SK-N-MC (cell line): ENCODE results near the gene PDE4D.

ENCODE experiments used
- DNase-seq: peaks from one replicate; pipeline ENCODE4 v3.0.0-alpha.2; 2011; ENCODE audit warnings: low read depth, low spot score
- H3K27ac ChIP-seq: fragments of 200-600 bp; sonication (generic); 2 replicates; pipeline ENCODE4 v1.5.1; 2016; ENCODE audit warnings: mixed run types
- H3K36me3 ChIP-seq: fragments of 200-600 bp; sonication (generic); 2 replicates; pipeline ENCODE4 v1.6.1; 2017; ENCODE audit warnings: antibody characterized with exemption, low read length, mixed read lengths; ENCODE audit not compliant: insufficient read depth
- H3K4me3 ChIP-seq: fragments of 200-600 bp; sonication (generic); 2 replicates; pipeline ENCODE4 v1.5.1; 2016
- H3K9ac ChIP-seq: fragments of 200-600 bp; sonication (generic); 2 replicates; pipeline ENCODE4 v1.8.0; 2017; ENCODE audit warnings: mixed run types, mixed read lengths; ENCODE audit not compliant: insufficient read length
- H3K9me3 ChIP-seq: fragments of 200-600 bp; sonication (generic); 2 replicates; pipeline ENCODE4 v1.6.1; 2017; ENCODE audit warnings: low read depth, mild to moderate bottlenecking, antibody characterized with exemption, low read length, moderate library complexity, mixed read lengths
- EZH2 ChIP-seq: fragments of 200-600 bp; sonication (generic); IDR thresholded peaks from one replicate; pipeline ENCODE4 v1.6.1; 2017; ENCODE audit warnings: antibody characterized with exemption
- FOXP2 ChIP-seq: optimal IDR thresholded peaks from 2 replicates; pipeline ENCODE3; 2011; ENCODE audit warnings: mild to moderate bottlenecking, moderate library complexity; ENCODE audit not compliant: insufficient read depth; ENCODE audit errors: extremely low read length, control extremely low read depth
- POLR2AphosphoS5 ChIP-seq: IDR thresholded peaks from 2 replicates; pipeline ENCODE4 v1.6.1; 2012; ENCODE audit warnings: mild to moderate bottlenecking, low read depth, low read length, borderline replicate concordance

The PDE4D gene

DNA sequence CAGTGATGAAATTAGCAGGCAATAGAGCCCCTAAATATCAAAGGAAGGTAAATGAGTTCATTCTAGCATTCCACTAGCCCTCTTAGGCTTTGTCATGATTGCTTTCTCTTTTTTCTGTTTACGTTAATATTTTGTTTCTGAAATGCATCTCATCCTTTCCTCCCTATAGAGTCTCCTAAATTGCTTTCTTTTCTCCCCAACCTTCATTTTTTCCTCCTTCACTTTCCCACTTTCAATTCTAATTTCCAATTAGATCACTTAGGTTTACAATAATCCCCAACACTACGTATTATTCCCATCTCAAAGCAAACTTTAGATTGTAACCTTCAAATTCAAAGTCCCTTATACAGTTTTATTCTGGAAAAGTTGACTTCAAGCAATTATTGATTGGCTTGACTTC lies 751.4 kb downstream of the PDE4D start:
- no peaks in the 10 kb centered on the region; the same call in 1 of the 2 replicates for H3K36me3 ChIP-seq
- no peaks in the 10 kb centered on the region for H3K9me3 ChIP-seq
- TF ChIP-seq EZH2 (no peak), FOXP2 (no peak), POLR2AphosphoS5 (no peak)
- DNase-seq, result no peak
- H3K27ac ChIP-seq, result no peak overlapping the region
- no peak overlapping the region for H3K4me3 ChIP-seq
- H3K9ac ChIP-seq, result no peak overlapping the region

DNA sequence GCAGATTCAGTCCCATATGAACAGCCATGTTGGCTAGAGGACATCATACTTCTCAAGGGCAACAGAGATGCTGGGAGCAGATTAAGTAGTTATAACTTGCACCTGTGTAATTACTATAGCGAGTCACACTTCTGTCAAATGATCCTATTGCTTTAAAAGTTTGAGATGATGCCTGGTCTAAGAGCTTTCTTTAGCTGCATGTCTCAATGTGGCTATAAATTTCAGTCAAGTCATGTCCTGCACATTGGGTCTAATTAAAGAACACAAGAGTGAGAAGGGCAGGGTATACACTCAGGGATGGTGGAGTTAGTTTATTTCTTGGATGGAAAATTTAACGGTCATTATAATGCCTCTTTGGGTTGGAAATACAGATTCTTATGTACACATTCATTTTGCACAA lies 753.4 kb downstream of the PDE4D start:
- DNase-seq, result no peak
- H3K36me3 ChIP-seq, result no peaks in the 10 kb centered on the region
- H3K9me3 ChIP-seq, result no peaks in the 10 kb centered on the region
- H3K27ac ChIP-seq, result no peak overlapping the region
- no peak overlapping the region for H3K4me3 ChIP-seq
- H3K9ac ChIP-seq, result no peak overlapping the region
- no peak for TF ChIP-seq POLR2AphosphoS5
- TF ChIP-seq FOXP2, result no peak
- no peak for TF ChIP-seq EZH2

DNA sequence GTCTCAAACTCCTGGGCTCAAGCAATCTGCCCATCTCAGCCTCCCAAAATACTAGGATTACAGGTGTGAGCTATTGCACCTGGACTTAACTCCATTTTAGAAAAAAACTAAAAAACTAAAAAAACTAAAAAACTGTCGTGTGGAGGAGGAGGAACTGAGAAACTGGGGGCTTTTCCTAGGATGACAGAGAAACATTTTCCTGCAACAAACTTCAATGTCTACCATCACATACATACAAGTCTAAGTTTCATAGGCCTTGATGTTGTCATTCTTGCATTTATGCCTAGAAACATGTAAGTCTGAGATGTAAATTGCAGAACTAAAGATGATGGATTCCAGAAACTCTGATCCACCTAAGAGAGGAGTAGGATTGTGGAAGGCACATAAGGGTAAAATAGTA lies 753.8 kb downstream of the PDE4D start:
- no peaks in the 10 kb centered on the region for H3K36me3 ChIP-seq
- DNase-seq, result no peak
- TF ChIP-seq FOXP2 (no peak), POLR2AphosphoS5 (no peak), EZH2 (no peak)
- H3K27ac ChIP-seq, result no peak overlapping the region
- H3K9me3 ChIP-seq, result no peaks in the 10 kb centered on the region
- H3K4me3 ChIP-seq, result no peak overlapping the region
- H3K9ac ChIP-seq, result no peak overlapping the region

DNA sequence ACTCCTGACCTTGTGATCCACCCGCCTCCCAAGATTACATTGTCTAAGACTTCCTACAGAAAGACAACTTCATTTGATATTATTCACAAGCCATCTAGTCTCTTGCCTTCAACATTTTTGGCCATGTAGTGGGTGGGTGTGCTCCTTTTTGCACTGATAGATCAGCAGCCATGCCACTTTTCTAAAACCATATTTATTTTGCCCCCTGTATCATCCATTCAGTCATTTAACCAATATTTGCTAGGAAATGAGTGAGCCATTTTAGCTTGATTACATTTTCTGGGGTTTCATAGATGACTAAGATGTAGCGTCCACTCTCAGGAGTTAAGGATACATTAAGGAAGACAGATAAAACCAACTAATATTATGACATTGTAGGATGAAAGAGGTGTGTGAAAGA lies 755.0 kb downstream of the PDE4D start:
- no peak for TF ChIP-seq FOXP2
- no peak for TF ChIP-seq POLR2AphosphoS5
- TF ChIP-seq EZH2, result no peak
- Histone ChIP-seq H3K27ac (no peak overlapping the region), H3K9ac (no peak overlapping the region), H3K4me3 (no peak overlapping the region), H3K36me3 (no peaks in the 10 kb centered on the region), H3K9me3 (no peaks in the 10 kb centered on the region)
- DNase-seq, result no peak

DNA sequence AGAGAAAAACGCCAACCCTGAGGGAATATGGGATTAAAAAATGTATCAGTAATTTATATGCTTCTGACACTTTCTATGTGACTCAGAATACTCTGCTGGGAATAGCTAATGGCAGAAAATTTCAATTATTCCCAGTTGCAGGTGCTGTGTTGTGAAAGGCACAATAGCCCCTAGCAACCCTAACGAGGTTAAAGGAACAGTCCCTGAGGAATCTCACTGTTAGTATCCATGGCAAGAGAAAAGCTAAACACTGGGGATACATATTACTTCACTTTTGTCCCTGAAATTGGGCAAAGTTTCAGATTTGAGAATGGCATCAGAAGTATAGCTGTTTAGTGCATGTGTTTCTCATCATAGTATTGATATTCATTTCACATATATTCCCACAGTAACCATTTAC lies 755.7 kb downstream of the PDE4D start:
- H3K9me3 ChIP-seq, result no peaks in the 10 kb centered on the region
- TF ChIP-seq POLR2AphosphoS5 (no peak), FOXP2 (no peak), EZH2 (no peak)
- no peaks in the 10 kb centered on the region for H3K36me3 ChIP-seq
- H3K27ac ChIP-seq, result no peak overlapping the region
- H3K4me3 ChIP-seq, result no peak overlapping the region
- no peak for DNase-seq
- no peak overlapping the region for H3K9ac ChIP-seq

DNA sequence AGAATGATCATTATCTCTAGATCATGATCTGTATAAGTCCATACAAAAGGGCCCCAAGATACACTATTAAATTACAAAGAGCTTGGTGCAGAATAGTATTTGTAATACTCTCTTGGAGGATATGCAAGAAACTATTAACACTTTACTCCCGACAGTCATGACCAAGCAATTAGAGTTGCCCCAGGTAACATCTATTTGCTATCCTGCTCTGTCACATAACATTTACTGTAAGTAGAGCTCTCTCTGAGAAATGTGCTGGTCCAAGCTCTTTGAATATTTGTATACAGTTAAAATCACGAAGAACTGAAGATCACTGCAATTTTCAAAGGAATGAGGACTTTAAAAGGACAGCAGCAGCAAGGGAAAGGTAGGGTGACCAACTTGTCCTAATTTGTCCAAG lies 757.0 kb downstream of the PDE4D start:
- Histone ChIP-seq H3K4me3 (no peak overlapping the region), H3K27ac (no peak overlapping the region), H3K36me3 (no peaks in the 10 kb centered on the region), H3K9me3 (no peaks in the 10 kb centered on the region), H3K9ac (no peak overlapping the region)
- TF ChIP-seq FOXP2 (no peak), POLR2AphosphoS5 (no peak), EZH2 (no peak)
- no peak for DNase-seq

DNA sequence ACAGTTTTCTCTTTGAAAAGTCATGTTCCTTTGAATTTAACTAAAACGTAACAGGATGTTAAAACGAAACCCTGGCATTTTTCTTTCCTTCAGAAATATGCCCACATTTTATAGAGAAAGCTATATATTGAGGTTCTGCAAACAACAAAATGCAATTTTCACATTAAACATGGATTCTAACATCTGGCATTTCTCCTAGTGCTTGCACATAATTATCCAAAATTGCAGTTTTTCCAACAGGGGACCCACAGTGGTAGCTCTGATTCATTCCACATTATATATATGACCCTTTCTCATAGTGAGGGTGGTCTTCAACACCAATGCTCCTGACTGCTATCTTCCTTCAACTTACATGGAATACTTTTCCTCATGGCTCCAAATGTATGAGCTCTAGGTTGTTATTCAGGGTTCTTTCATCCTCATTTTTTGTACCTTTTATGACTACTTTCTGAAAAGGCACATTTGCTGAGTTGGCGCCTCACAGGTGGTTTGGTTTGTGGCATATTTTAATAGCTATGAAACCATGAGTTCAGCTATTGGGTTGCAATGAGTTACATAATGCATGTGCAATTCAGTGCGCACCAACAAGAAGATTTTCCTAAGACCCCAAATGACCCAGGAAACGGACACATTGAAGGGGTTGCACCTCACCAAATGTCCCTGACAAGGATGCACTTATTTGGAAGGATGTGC lies 758.9 kb downstream of the PDE4D start:
- no peak for DNase-seq
- Histone ChIP-seq H3K27ac (peak overlapping the region; percentile 79), H3K9ac (no peak overlapping the region), H3K9me3 (no peaks in the 10 kb centered on the region), H3K36me3 (no peaks in the 10 kb centered on the region), H3K4me3 (peak overlapping the region; percentile 10)
- TF ChIP-seq POLR2AphosphoS5 (no peak), FOXP2 (no peak), EZH2 (no peak)

DNA sequence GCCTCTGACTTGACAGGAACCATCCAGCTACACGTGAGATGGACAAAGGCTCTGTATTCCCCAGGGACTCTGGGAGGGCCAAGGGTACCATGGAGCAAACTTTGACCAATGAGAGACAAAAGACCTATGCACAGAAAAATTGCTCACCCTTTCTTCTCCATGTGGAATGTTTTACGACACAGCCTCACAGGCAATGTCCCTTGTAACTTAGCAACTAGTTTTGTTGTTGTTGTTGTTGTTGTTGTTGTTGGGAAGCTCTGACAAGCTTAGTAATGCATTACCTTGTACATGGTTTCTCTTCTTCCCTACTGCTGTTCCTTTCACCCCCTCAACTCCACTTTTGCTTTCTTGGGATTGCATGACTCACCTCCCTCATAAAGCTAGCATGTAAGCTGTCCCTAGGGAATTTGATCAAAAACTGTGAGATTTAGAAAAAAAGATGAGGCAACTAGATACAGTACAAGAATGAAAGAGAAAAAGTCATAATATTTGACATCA lies 759.7 kb downstream of the PDE4D start:
- Histone ChIP-seq H3K4me3 (peak overlapping the region; percentile 10), H3K9me3 (no peaks in the 10 kb centered on the region), H3K9ac (no peak overlapping the region), H3K27ac (peak overlapping the region; percentile 79), H3K36me3 (no peaks in the 10 kb centered on the region)
- TF ChIP-seq EZH2 (no peak), POLR2AphosphoS5 (no peak), FOXP2 (no peak)
- peak; percentile 66 for DNase-seq

DNA sequence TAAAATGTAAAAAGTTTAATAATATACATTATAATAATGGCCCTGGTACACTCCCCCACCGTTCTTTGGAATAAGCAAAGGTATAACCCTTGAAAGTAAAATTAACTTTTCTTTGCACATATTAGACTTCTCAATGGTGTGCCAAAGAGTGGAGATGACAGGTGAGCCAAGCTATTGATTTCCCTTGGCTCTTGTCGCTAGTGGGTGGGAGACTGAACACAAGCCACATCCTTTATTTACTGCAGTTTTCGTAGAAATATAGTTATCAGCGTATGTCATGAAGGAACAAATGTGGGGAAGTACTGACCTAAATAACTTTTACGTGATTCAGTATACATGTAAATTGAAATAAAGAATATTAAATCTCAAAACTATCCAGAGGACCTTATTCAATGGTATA lies 761.4 kb downstream of the PDE4D start:
- no peak overlapping the region for H3K4me3 ChIP-seq
- H3K9me3 ChIP-seq, result no peaks in the 10 kb centered on the region
- no peak overlapping the region for H3K9ac ChIP-seq
- no peak for TF ChIP-seq EZH2
- no peak for TF ChIP-seq POLR2AphosphoS5
- no peak for TF ChIP-seq FOXP2
- DNase-seq, result no peak
- no peak overlapping the region for H3K27ac ChIP-seq
- no peaks in the 10 kb centered on the region for H3K36me3 ChIP-seq

DNA sequence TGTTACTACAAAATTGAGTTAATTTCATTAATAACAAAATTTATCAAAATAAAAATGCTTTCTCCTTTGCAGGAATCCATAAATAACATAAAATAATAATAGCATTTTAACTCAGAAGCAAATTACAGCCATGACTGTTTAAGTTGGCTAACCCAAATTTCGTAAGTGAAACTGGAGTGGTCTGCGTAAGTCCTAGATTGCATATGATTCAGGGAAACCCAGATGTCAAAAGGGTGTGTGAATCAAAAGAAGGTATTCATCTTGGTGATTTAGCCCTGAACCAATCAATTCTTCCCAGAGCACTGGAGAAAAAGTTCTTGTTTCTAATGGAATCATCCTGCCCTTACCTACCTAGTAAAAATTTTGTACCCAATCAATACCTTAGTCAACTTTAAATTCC lies 763.1 kb downstream of the PDE4D start:
- no peak for DNase-seq
- H3K36me3 ChIP-seq, result no peaks in the 10 kb centered on the region
- no peak for TF ChIP-seq EZH2
- TF ChIP-seq POLR2AphosphoS5, result no peak
- TF ChIP-seq FOXP2, result no peak
- no peak overlapping the region for H3K27ac ChIP-seq
- H3K9ac ChIP-seq, result no peak overlapping the region
- H3K9me3 ChIP-seq, result no peaks in the 10 kb centered on the region
- no peak overlapping the region for H3K4me3 ChIP-seq
